Kidney (tissue), 22 donors: Measurements from ENCODE around the gene TCF12. TPM values are rescaled to one million over a fixed set of nuclear protein-coding genes. Genes with fewer than 3 reads are reported as not detected.

Experiments
- DNase-seq, 5 donors: peaks; one replicate each; pipeline ENCODE4 v3.0.0-alpha.2; 2013 to 2020
- FAIRE-seq: peaks from 2 replicates; lab custom pipeline; 2012; peaks lifted over from hg19 to GRCh38; lab: Jason Lieb, UNC
- H3K27ac ChIP-seq, 2 donors: one replicate each; pipeline ENCODE4 v1.7.0; 2013; ENCODE audit warnings: low read depth in 2 of 2, low read length in 2 of 2, inconsistent platforms in 1 of 2
- H3K27me3 ChIP-seq: one replicate; pipeline ENCODE4 v1.7.1; 2013; ENCODE audit warnings: low read length, inconsistent platforms; ENCODE audit not compliant: control insufficient read depth, insufficient read depth
- H3K36me3 ChIP-seq, 3 donors: one replicate each; pipeline versions ENCODE4 v1.7.0 to v1.7.1; 2013; ENCODE audit warnings: low read length in 3 of 3, control low read depth in 1 of 3, inconsistent platforms in 1 of 3; ENCODE audit not compliant: insufficient read depth in 3 of 3, control insufficient read depth in 2 of 3
- H3K4me1 ChIP-seq, 3 donors: one replicate each; pipeline versions ENCODE4 v1.7.0 to v1.7.1; 2013; ENCODE audit warnings: low read length in 3 of 3, inconsistent platforms in 1 of 3, low read depth in 1 of 3; ENCODE audit not compliant: control insufficient read depth in 2 of 3, insufficient read depth in 2 of 3
- H3K4me3 ChIP-seq, 3 donors: one replicate each; pipeline versions ENCODE4 v1.7.0 to v1.8.1; 2013; ENCODE audit warnings: low read length in 3 of 3, control low read depth in 1 of 3, inconsistent platforms in 1 of 3
- H3K9ac ChIP-seq, 3 donors: one replicate each; pipeline versions ENCODE4 v1.7.0 to v1.7.1; 2013; ENCODE audit warnings: low read length in 3 of 3, control low read depth in 1 of 3, inconsistent platforms in 1 of 3
- H3K9me3 ChIP-seq, 3 donors: one replicate each; pipeline versions ENCODE4 v1.7.0 to v1.7.1; 2013; ENCODE audit warnings: low read length in 3 of 3, control low read depth in 1 of 3, inconsistent platforms in 1 of 3; ENCODE audit not compliant: control insufficient read depth in 2 of 3, insufficient read depth in 1 of 3
- CTCF ChIP-seq: IDR thresholded peaks from 3 replicates; pipeline ENCODE4 v1.5.1; 2012; ENCODE audit warnings: mild to moderate bottlenecking, moderate library complexity, borderline replicate concordance; ENCODE audit not compliant: insufficient read depth; ENCODE audit errors: extremely low read depth
- intact Hi-C: fragments of 100-400 bp; cut with DNase I; formaldehyde crosslinking; loops from one replicate; pipeline ENCODE4 v1.11.1; 2022
- long read RNA-seq, 10 donors: library from polyadenylated mRNA in 1 of 10; unstranded in 1 of 10; transcript quantifications; one replicate each; pipeline ENCODE4 v2.0.0 and lab custom pipeline, GENCODE V29; 2021 to 2026
- polyA plus RNA-seq: library from polyadenylated mRNA; stranded (reverse); fragments of 350-450 nt; fragmentation: Illumina TruSeq; extraction: RNeasy Lipid Tissue Mini Kit (QIAGEN cat#74804); gene quantifications from one replicate; pipeline ENCODE4 v1.2.3, GENCODE V29; 2014; ENCODE audit warnings: low read depth, low replicate concordance; ENCODE audit not compliant: insufficient read depth
- total RNA-seq: library from RNA; stranded (reverse); fragmentation: NEBNext Ultra II Directional; extraction: Animal tissue kit (Norgen Biotek cat#: 25700); gene quantifications from one replicate; pipeline ENCODE4 v1.2.1, GENCODE V29; 2021
- donor health status: control.
- donor health status: control.
- donor health status: control.
- donor health status: control.
- donor health status: control.
- donor health status: DM: yes; HTN: yes; CAD: no.
- donor health status: Normal renal cell carcinoma (clear cell type).

TCF12 gene
- 116 TPM for total RNA-seq
- polyA plus RNA-seq = 16.3 TPM
- long read RNA-seq, donor 1, full-length matches to known transcripts = 8 of 21 reads
- long read RNA-seq, donor 1, partial matches to known transcripts = 13 of 21 reads
- long read RNA-seq, donor 1, other reads (novel, unspliced or antisense) = 0 of 21 reads
- long read RNA-seq, donor 2, full-length matches to known transcripts = 6 of 6 reads
- long read RNA-seq, donor 2, partial matches to known transcripts = 0 of 6 reads
- long read RNA-seq, donor 2, other reads (novel, unspliced or antisense) = 0 of 6 reads
- long read RNA-seq, donor 3, full-length matches to known transcripts = 8 of 53 reads
- long read RNA-seq, donor 3, partial matches to known transcripts = 45 of 53 reads
- long read RNA-seq, donor 3, other reads (novel, unspliced or antisense) = 0 of 53 reads
- long read RNA-seq, donor 4, full-length matches to known transcripts = 4 of 4 reads
- long read RNA-seq, donor 4, partial matches to known transcripts = 0 of 4 reads
- long read RNA-seq, donor 4, other reads (novel, unspliced or antisense) = 0 of 4 reads
- long read RNA-seq, donor 5, partial matches to known transcripts = 0 of 1 reads
- long read RNA-seq, donor 5, other reads (novel, unspliced or antisense) = 0 of 1 reads
- long read RNA-seq, donor 6, full-length matches to known transcripts = 14 of 14 reads
- long read RNA-seq, donor 6, partial matches to known transcripts = 0 of 14 reads
- long read RNA-seq, donor 6, other reads (novel, unspliced or antisense) = 0 of 14 reads
- long read RNA-seq, donor 7, full-length matches to known transcripts = 23 of 60 reads
- long read RNA-seq, donor 7, partial matches to known transcripts = 11 of 60 reads
- long read RNA-seq, donor 7, other reads (novel, unspliced or antisense) = 26 of 60 reads
- long read RNA-seq, donor 8, full-length matches to known transcripts = 6 of 17 reads
- long read RNA-seq, donor 8, partial matches to known transcripts = 11 of 17 reads
- long read RNA-seq, donor 8, other reads (novel, unspliced or antisense) = 0 of 17 reads
- long read RNA-seq, donor 9, full-length matches to known transcripts = 7 of 7 reads
- long read RNA-seq, donor 9, partial matches to known transcripts = 0 of 7 reads
- long read RNA-seq, donor 9, other reads (novel, unspliced or antisense) = 0 of 7 reads
- long read RNA-seq, donor 10, full-length matches to known transcripts = 6 of 6 reads
- long read RNA-seq, donor 10, partial matches to known transcripts = 0 of 6 reads
- long read RNA-seq, donor 10, other reads (novel, unspliced or antisense) = 0 of 6 reads

GRCh38 chr15:56918046-56918938 lies at the start of gene TCF12:
TSS of gene TCF12 (plus strand) at chr15:56918644. CDS start at chr15:56919914, 1,270 bp downstream.
- Histone ChIP-seq H3K36me3 (no peaks in the 10 kb centered on the region), H3K27ac (peak within 1 kb of the TSS; percentile 94 to 95), H3K27me3 (no peaks in the 10 kb centered on the region), H3K9me3 (no peaks in the 10 kb centered on the region), H3K9ac (peak within 1 kb of the TSS; percentile 41 to 82 (median 80)), H3K4me3 (peak within 1 kb of the TSS; percentile 72 to 93 (median 77)), H3K4me1 (peaks cover 0 to 12% (median 0%) of the 10 kb centered on the region in 3 donors)
- DNase-seq (peak; percentile 98 to 99 (median 98)), FAIRE-seq (no peak)
- intact Hi-C loops = no loop called here
- TF ChIP-seq CTCF = peak; percentile 37

GRCh38 chr15:56869573-56869972 lies 48.9 kb upstream of the TCF12 start:
- peak; percentile 39 for TF ChIP-seq CTCF
- no peak for FAIRE-seq
- no peaks in the 10 kb centered on the region for H3K27me3 ChIP-seq
- H3K4me3 ChIP-seq = no peak overlapping the region
- no peaks in the 10 kb centered on the region for H3K36me3 ChIP-seq
- intact Hi-C loops = no loop called here
- no peaks in the 10 kb centered on the region for H3K4me1 ChIP-seq
- DNase-seq = peak in 3 of 5 donors; percentile 37 to 49 (median 43)
- H3K9ac ChIP-seq = no peak overlapping the region
- H3K9me3 ChIP-seq = no peaks in the 10 kb centered on the region
- no peak overlapping the region for H3K27ac ChIP-seq

- FAIRE-seq (no peak), DNase-seq (peak in 1 of 5 donors; percentile 10)
- intact Hi-C loops = no loop called here
- Histone ChIP-seq H3K27ac (no peak overlapping the region), H3K9me3 (no peaks in the 10 kb centered on the region), H3K27me3 (no peaks in the 10 kb centered on the region), H3K4me1 (no peaks in the 10 kb centered on the region), H3K36me3 (no peaks in the 10 kb centered on the region), H3K4me3 (no peak overlapping the region), H3K9ac (no peak overlapping the region)
- TF ChIP-seq CTCF = no peak
These were observed 47.3 kb upstream of the TCF12 start for GRCh38 chr15:56871185-56871584.
